HG02571 (cell line): ENCODE results near the gene CEP76.

Source experiments
- ATAC-seq: cut with Tn5 transposase; IDR thresholded peaks from one replicate; pipeline ENCODE4 v1.9.1; 2021; ENCODE audit warnings: mild to moderate bottlenecking, moderate library complexity; ENCODE audit not compliant: unreplicated experiment

CEP76 gene

GRCh38 chr18:12702221-12703095, at the start of gene CEP76, which contains the start of gene PSMG2:
TSS of gene CEP76 (minus strand) at chr18:12702723. CDS start at chr18:12702548, 175 bp downstream.
TSS of gene PSMG2 (plus strand) at chr18:12703042. CDS start at chr18:12703108, 66 bp downstream.
- ATAC-seq = peak; percentile 83

GRCh38 chr18:12751891-12752290, 49.4 kb upstream of the CEP76 start:
- ATAC-seq = no peak

- no peak for ATAC-seq
Measured at GRCh38 chr18:12751503-12751884, 49.0 kb upstream of the CEP76 start.

- ATAC-seq = no peak
Measured at GRCh38 chr18:12750715-12751502, 48.4 kb upstream of the CEP76 start.

- peak; percentile 71 for ATAC-seq
Measured at GRCh38 chr18:12750076-12750714, 47.7 kb upstream of the CEP76 start.

- ATAC-seq = no peak
Measured at GRCh38 chr18:12749121-12749520, 46.6 kb upstream of the CEP76 start.

- ATAC-seq = no peak
Measured at GRCh38 chr18:12748671-12749070, 46.1 kb upstream of the CEP76 start.

GRCh38 chr18:12747530-12748315, 45.2 kb upstream of the CEP76 start:
- no peak for ATAC-seq

GRCh38 chr18:12745095-12745795, 42.7 kb upstream of the CEP76 start:
- ATAC-seq = no peak

GRCh38 chr18:12744103-12744502, 41.6 kb upstream of the CEP76 start:
- ATAC-seq = no peak

- ATAC-seq = no peak
Measured at GRCh38 chr18:12742453-12742852, 39.9 kb upstream of the CEP76 start.

- no peak for ATAC-seq
Measured at GRCh38 chr18:12741351-12741750, 38.8 kb upstream of the CEP76 start.

GRCh38 chr18:12737243-12737902, 34.9 kb upstream of the CEP76 start:
- no peak for ATAC-seq

GRCh38 chr18:12726774-12727550, 24.4 kb upstream of the CEP76 start:
- ATAC-seq = no peak

- ATAC-seq = no peak
Measured at GRCh38 chr18:12726331-12726730, 23.8 kb upstream of the CEP76 start.

GRCh38 chr18:12722731-12723130, 20.2 kb upstream of the CEP76 start:
- no peak for ATAC-seq

- no peak for ATAC-seq
Measured at GRCh38 chr18:12721495-12722275, 19.2 kb upstream of the CEP76 start.

GRCh38 chr18:12711446-12711845, 8.9 kb upstream of the CEP76 start:
- ATAC-seq = no peak
